22Rv1 (cell line): ENCODE results near the gene OR13C4.

Experiments used
- ZFX ChIP-seq: fragments of 450-650 bp; IDR thresholded peaks from 2 replicates; pipeline ENCODE4 v1.6.1; 2017; ENCODE audit warnings: antibody characterized with exemption, borderline replicate concordance
- TF ChIP-seq, protein P1 (sequence below): fragments of 450-650 bp; IDR thresholded peaks from 2 replicates; pipeline ENCODE4 v1.5.1; 2017; ENCODE audit warnings: mild to moderate bottlenecking

DNA sequence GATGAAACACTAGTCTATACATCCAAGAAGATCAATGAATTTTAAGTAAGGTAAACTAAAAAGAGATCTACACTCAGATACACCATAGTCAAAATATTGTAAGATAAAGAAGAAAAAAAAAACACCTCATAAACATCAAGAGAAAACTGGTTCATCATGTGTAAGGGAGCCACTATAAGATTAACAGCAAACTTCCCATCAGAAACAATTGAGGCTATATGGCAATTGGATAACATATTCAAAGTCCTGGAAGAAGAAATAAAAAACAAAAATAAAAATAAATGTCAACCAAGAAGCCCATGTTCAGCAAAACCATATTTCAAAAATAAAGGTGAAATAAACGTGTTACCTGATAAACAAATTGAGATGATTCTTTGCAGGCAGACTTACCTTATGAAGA, 45.6 kb upstream of the OR13C4 start:
- TF ChIP-seq, protein P1, sequence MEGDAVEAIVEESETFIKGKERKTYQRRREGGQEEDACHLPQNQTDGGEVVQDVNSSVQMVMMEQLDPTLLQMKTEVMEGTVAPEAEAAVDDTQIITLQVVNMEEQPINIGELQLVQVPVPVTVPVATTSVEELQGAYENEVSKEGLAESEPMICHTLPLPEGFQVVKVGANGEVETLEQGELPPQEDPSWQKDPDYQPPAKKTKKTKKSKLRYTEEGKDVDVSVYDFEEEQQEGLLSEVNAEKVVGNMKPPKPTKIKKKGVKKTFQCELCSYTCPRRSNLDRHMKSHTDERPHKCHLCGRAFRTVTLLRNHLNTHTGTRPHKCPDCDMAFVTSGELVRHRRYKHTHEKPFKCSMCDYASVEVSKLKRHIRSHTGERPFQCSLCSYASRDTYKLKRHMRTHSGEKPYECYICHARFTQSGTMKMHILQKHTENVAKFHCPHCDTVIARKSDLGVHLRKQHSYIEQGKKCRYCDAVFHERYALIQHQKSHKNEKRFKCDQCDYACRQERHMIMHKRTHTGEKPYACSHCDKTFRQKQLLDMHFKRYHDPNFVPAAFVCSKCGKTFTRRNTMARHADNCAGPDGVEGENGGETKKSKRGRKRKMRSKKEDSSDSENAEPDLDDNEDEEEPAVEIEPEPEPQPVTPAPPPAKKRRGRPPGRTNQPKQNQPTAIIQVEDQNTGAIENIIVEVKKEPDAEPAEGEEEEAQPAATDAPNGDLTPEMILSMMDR = no peak
- no peak for TF ChIP-seq ZFX
